ENCODE measurements around the gene PTPRM. TPM values are rescaled to one million over a fixed set of nuclear protein-coding genes. Genes with fewer than 3 reads are reported as not detected.
"Not testable (repeated sequence)": the region's sequence is repeated elsewhere in the genome, so short reads cannot be mapped to it uniquely, and the experiment has no call there.

Gene PTPRM
- total and polyA plus RNA-seq, 4 donors: 9.2 to 23.0 (median 12.7) TPM

DNA sequence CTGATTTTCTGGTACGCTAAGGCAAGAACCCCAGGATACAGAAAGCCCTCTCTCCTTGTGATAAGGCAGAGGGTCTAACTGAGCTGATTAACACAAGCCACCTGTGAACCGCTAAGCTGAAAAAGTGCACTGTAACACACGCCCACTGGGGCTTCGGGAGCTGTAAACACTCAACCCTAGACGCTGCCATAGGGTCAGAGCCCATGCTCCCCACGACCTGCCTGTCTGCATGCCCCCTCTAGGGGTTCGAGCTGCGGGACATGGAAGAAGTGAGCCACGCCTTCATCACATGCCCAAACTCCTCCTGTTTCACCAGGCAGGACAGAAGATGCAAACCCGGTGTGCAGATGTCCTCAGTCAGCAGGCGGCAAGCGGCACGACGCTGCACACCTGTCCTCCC is 868.3 kb downstream of the PTPRM start (continued):
- TF ChIP-seq, protein P1, sequence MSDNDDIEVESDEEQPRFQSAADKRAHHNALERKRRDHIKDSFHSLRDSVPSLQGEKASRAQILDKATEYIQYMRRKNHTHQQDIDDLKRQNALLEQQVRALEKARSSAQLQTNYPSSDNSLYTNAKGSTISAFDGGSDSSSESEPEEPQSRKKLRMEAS (IDR thresholded peaks at IDR 0.05): no peak

DNA sequence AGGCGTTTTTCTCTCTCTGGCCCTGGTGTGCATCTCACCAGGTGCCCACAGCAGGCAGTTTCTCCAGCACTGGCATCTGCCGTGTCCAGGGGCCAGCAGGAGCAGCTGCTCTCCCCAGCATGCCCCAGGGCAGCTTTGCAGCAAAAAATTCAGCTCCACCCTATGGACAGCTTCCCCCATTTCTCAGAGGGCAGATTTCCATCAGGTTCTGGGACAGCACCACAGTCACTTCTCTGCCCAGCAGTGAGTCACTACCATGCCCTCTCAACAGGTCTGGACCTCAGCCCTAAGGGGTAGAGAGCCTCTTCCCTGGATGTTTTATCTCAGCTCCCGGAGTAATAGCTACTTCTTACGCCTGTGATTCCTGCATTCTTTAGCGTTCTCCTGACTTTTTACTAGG is 871.9 kb downstream of the PTPRM start:
- Histone ChIP-seq H3K9ac (ENCODE audit: low read depth in 1 of 2, low read length in 2 of 2) (no peak overlapping the region), H3K27ac (ENCODE audit: low read depth in 1 of 2, low read length in 2 of 2) (no peak overlapping the region), H3K9me3 (ENCODE audit: control insufficient read depth in 4 of 4, low read length in 3 of 4) (peaks cover 0 to 5% (median under 1%) of the 10 kb centered on the region in 4 donors), H3K36me3 (ENCODE audit: control insufficient read depth in 4 of 4, insufficient read depth in 3 of 4, low read depth in 1 of 4, low read length in 3 of 4) (no peaks in the 10 kb centered on the region), H3K4me3 (ENCODE audit: low read depth in 1 of 3, low read length in 3 of 3) (no peak overlapping the region), H3K27me3 (ENCODE audit: control insufficient read depth in 4 of 4, insufficient read depth in 4 of 4, low read length in 3 of 4) (no peaks in the 10 kb centered on the region), H3K4me1 (ENCODE audit: control insufficient read depth in 4 of 4, insufficient read depth in 4 of 4, low read length in 3 of 4) (no peaks in the 10 kb centered on the region)
- 89% methylated on average over 5 of the region's 5 CpGs for WGBS
- no peak for DNase-seq (ENCODE audit: low spot score)
- TF ChIP-seq HNF4G (IDR thresholded peaks at IDR 0.05): no peak
- no peak for TF ChIP-seq SP1 (IDR thresholded peaks at IDR 0.05)
- no peak for TF ChIP-seq NR2F2 (IDR thresholded peaks at IDR 0.05)
- no peak for TF ChIP-seq EGR1 (IDR thresholded peaks at IDR 0.05; ENCODE audit: low read depth in 2 of 2)

DNA sequence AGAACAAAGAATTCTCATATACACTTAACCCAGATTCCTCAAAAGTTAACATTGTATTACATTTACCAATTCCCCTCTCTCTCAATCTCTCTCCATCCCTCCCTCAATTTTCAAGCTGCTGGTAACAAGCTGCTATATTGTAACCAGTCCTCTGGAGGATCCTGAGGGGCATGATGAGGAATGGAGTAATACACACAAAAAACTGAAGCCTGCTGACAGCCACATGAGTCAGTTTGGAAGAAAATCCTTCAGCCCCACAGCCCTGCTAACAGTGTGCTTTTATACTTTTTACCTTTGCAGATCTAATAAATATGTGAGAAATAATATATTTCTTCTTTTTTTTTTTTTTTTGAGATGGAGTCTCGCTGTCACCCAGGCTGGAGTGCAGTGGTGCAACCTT is 876.4 kb downstream of the PTPRM start:
- DNase-seq (ENCODE audit: low spot score): no peak
- Histone ChIP-seq H3K9ac (ENCODE audit: low read depth in 1 of 2, low read length in 2 of 2) (no peak overlapping the region), H3K4me1 (ENCODE audit: control insufficient read depth in 4 of 4, insufficient read depth in 4 of 4, low read length in 3 of 4) (no peaks in the 10 kb centered on the region), H3K27me3 (ENCODE audit: control insufficient read depth in 4 of 4, insufficient read depth in 4 of 4, low read length in 3 of 4) (no peaks in the 10 kb centered on the region), H3K27ac (ENCODE audit: low read depth in 1 of 2, low read length in 2 of 2) (no peak overlapping the region), H3K36me3 (ENCODE audit: control insufficient read depth in 4 of 4, insufficient read depth in 3 of 4, low read depth in 1 of 4, low read length in 3 of 4) (no peaks in the 10 kb centered on the region), H3K9me3 (ENCODE audit: control insufficient read depth in 4 of 4, low read length in 3 of 4) (peaks cover 0 to 5% (median under 1%) of the 10 kb centered on the region in 4 donors), H3K4me3 (ENCODE audit: low read depth in 1 of 3, low read length in 3 of 3) (no peak overlapping the region)
- TF ChIP-seq YY1 (IDR thresholded peaks at IDR 0.05) (no peak), CTCF (IDR thresholded peaks at IDR 0.05; ENCODE audit: low read depth, low read length, missing input control) (no peak), HNF4A (conservative IDR thresholded peaks at IDR 0.05) (no peak), TAF1 (conservative IDR thresholded peaks at IDR 0.05) (no peak), FOXA2 (IDR thresholded peaks at IDR 0.05) (no peak), RAD21 (IDR thresholded peaks at IDR 0.05) (no peak), GABPA (IDR thresholded peaks at IDR 0.05 in 1 of 2, conservative IDR thresholded peaks at IDR 0.05 in 1 of 2) (no peak), REST (IDR thresholded peaks at IDR 0.05) (no peak), NR2F2 (IDR thresholded peaks at IDR 0.05) (no peak), JUND (IDR thresholded peaks at IDR 0.05) (no peak), FOXA1 (IDR thresholded peaks at IDR 0.05) (no peak), EGR1 (IDR thresholded peaks at IDR 0.05; ENCODE audit: low read depth in 2 of 2) (no peak), ZBTB33 (IDR thresholded peaks at IDR 0.05) (no peak)
- TF ChIP-seq, protein P1 (IDR thresholded peaks at IDR 0.05): no peak
- 89% methylated on average over 1 of the region's 1 CpG for whole genome bisulfite sequencing

DNA sequence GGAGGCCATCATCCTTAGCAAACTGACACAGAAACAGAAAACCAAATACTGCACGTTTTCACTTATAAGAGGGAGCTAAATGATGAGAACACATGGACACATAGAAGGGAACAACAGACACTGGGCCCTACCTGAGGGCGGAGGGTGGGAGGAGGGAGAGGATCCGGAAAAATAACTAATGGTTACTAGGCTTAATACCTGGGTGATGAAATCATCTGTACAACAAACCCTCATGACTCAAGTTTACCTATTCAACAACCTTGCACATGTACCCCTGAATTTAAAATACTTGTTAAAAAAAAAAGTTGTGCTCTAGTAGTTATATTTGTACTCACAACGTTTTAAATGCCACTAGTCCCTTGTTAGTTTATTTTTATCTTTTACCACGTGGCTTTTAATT is 879.8 kb downstream of the PTPRM start:
- not testable (repeated sequence) for H3K9ac ChIP-seq (ENCODE audit: low read depth in 1 of 2, low read length in 2 of 2); DNase-seq (ENCODE audit: low spot score); H3K36me3 ChIP-seq (ENCODE audit: control insufficient read depth in 4 of 4, insufficient read depth in 3 of 4, low read depth in 1 of 4, low read length in 3 of 4); H3K4me1 ChIP-seq (ENCODE audit: control insufficient read depth in 4 of 4, insufficient read depth in 4 of 4, low read length in 3 of 4); H3K27ac ChIP-seq (ENCODE audit: low read depth in 1 of 2, low read length in 2 of 2); H3K9me3 ChIP-seq (ENCODE audit: control insufficient read depth in 4 of 4, low read length in 3 of 4); H3K27me3 ChIP-seq (ENCODE audit: control insufficient read depth in 4 of 4, insufficient read depth in 4 of 4, low read length in 3 of 4); H3K4me3 ChIP-seq (ENCODE audit: low read depth in 1 of 3, low read length in 3 of 3)
- 69% methylated on average over 5 of the region's 5 CpGs for WGBS
